ENCODE results near the gene SPATA1. TPM values are rescaled to one million over a fixed set of nuclear protein-coding genes. Genes with fewer than 3 reads are reported as not detected.

SPATA1 gene
- total and polyA plus RNA-seq, 9 of the 15 experiments (the other 6 are each of a cell fraction or from before 2014, with no cell fraction given) = 0.79 to 2.9 (median 1.5) TPM

DNA sequence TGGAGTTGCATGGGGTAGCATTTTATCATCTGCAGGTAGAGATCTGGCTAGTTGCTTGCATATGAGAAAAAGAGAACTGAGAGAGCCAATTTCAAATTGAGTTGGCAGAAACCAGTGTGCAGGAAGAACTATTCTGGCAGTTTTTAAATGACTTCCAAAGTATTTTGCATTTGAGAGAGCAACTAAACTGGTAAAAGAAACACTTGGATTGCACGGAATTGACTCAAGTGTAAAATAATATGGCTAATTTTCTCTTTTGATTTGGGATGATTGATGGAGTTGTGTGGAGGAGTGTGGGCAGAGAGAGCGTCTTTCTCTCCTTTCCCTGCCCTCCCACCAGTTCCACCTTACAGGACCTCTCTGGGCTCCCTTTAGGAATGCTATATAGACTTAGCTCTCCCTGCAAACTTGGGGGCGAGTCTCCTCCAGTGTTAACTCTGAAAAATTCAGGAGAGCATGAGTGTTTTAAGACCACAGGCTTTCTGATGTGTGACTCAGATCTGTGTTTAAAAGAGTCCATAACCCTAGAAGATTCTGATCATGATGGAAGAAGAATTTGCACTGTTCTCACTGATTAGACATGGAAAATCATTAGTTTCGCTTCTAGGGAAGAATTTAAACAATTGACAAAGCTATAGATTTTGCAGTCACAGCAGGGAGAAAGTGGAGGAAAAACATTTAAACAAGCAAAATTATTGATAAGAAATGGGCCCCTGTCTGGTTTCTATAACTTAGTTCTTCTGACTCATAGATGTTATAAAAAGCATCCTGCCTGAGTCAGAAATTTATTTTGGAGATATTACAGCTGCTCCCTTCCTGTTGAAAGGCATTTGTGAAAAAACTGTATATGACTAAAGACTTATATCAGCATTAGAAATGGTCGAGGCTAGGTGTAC is 92.9 kb downstream of the SPATA1 start:
- Histone ChIP-seq H3K9ac (ENCODE audit: insufficient read depth in 1 of 2, low read depth in 2 of 2, low read length in 2 of 2) (no peak overlapping the region), H4K20me1 (replicated peaks; ENCODE audit: control insufficient read depth, insufficient read depth, low read length) (no peaks in the 10 kb centered on the region), H3K79me2 (ENCODE audit: control insufficient read depth, insufficient read depth, low read length) (no peaks in the 10 kb centered on the region), H3K36me3 (ENCODE audit: control insufficient read depth, insufficient read depth, low read length) (no peaks in the 10 kb centered on the region), H3K9me3 (replicated peaks; ENCODE audit: control insufficient read depth, insufficient read depth, low read depth, low read length) (no peaks in the 10 kb centered on the region; the same call in 1 of the 2 replicates), H3K27me3 (ENCODE audit: control insufficient read depth in 2 of 2, insufficient read depth in 2 of 2, low read length in 2 of 2) (0 out of 5 replicates have a peak, but pooled peaks cover 0 to 4% of the 10 kb centered on the region in 2 experiments), H3K9me1 (ENCODE audit: control insufficient read depth, insufficient read depth, low read length) (no peaks in the 10 kb centered on the region), H3K4me3 (no peak overlapping the region), H3K27ac (ENCODE audit: extremely low read depth, low read depth, low read length) (no peak overlapping the region), H2AFZ (ENCODE audit: low read depth, low read length) (no peak overlapping the region), H3K4me2 (ENCODE audit: insufficient read depth, low read length) (no peak overlapping the region), H3K4me1 (replicated peaks in 1 of 2; ENCODE audit: control insufficient read depth in 2 of 2, insufficient read depth in 2 of 2, low read length in 2 of 2) (peaks cover 3 to 10% of the 10 kb centered on the region in 2 experiments)
- DNase-seq (ENCODE audit: extremely low read depth in 1 of 4, low spot score in 3 of 4) = no peak
- BruUV-seq (replicated peaks) = no TSS peak
- ATAC-seq = no peak
- TF ChIP-seq TEAD4 (IDR thresholded peaks at IDR 0.05; ENCODE audit: low read length) (no peak), TEAD4 (CRISPR knock-in tag; IDR thresholded peaks at IDR 0.05; ENCODE audit: borderline replicate concordance) (no peak), MEF2A (IDR thresholded peaks at IDR 0.05; ENCODE audit: control insufficient read depth, low read depth, low read length) (peak; percentile 76; the same call in 1 of the 2 replicates), FOSL1 (tag; conservative IDR thresholded peaks at IDR 0.05) (peak; percentile 79)
- TF ChIP-seq, protein P1, sequence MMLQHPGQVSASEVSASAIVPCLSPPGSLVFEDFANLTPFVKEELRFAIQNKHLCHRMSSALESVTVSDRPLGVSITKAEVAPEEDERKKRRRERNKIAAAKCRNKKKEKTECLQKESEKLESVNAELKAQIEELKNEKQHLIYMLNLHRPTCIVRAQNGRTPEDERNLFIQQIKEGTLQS (IDR thresholded peaks at IDR 0.05) = peak; percentile 78
- TF ChIP-seq, protein P1 (CRISPR knock-in tag; conservative IDR thresholded peaks at IDR 0.05) = no peak
- intact Hi-C loops (cut with micrococcal nuclease) (no loop called here), in situ Hi-C loops (cut with MboI) (no loop called here)
- ChIA-PET CTCF (ENCODE audit: low intra/inter-chr PET ratio) (no interaction called here), POLR2A (no interaction called here)
- 6% methylated on average over 5 of the region's 5 CpGs for WGBS (ENCODE audit: insufficient coverage, low coverage, missing lambda C conversion rate)
- FAIRE-seq = no peak
